ENCODE results near the gene TJP2. TPM values are rescaled to one million over a fixed set of nuclear protein-coding genes. Genes with fewer than 3 reads are reported as not detected.

Gene TJP2
- polyA plus RNA-seq, 1 donor from 2014 or later: 3.1 TPM

- TF ChIP-seq SMC3 (conservative IDR thresholded peaks at IDR 0.05; ENCODE audit: poor library complexity) (no peak), REST (IDR thresholded peaks at IDR 0.05; ENCODE audit: borderline replicate concordance) (no peak), POLR2AphosphoS5 (IDR thresholded peaks at IDR 0.05) (no peak), MXI1 (conservative IDR thresholded peaks at IDR 0.05; ENCODE audit: poor library complexity, severe bottlenecking) (no peak), CTCF (IDR thresholded peaks at IDR 0.05; ENCODE audit: poor library complexity, severe bottlenecking) (no peak), EZH2 (IDR thresholded peaks at IDR 0.05; ENCODE audit: borderline replicate concordance, insufficient read depth, low read length, poor library complexity, severe bottlenecking) (no peak), RAD21 (conservative IDR thresholded peaks at IDR 0.05) (no peak)
- H4K20me1 ChIP-seq (ENCODE audit: insufficient read depth): no peaks in the 10 kb centered on the region
- H3F3A ChIP-seq (ENCODE audit: insufficient read depth, low read length, poor library complexity, severe bottlenecking): no peaks in the 10 kb centered on the region
- no peaks in the 10 kb centered on the region for H3K27me3 ChIP-seq (ENCODE audit: insufficient read depth, low read depth, low read length)
- no peaks in the 10 kb centered on the region for H3K9me3 ChIP-seq (ENCODE audit: low read length)
- no peaks in the 10 kb centered on the region for H3K79me2 ChIP-seq (replicated peaks; ENCODE audit: insufficient read depth, low read length)
- H3K27ac ChIP-seq (ENCODE audit: low read length): no peak overlapping the region
- no peaks in the 10 kb centered on the region for H3K9me2 ChIP-seq (ENCODE audit: insufficient read depth, low read length)
- H3K9ac ChIP-seq (ENCODE audit: low read length): no peak overlapping the region
- H3K4me3 ChIP-seq (ENCODE audit: low read length): no peak overlapping the region
- H2AFZ ChIP-seq (ENCODE audit: low read depth, low read length): no peak overlapping the region
- no peak overlapping the region for H3K4me2 ChIP-seq (ENCODE audit: low read length)
- H3K36me3 ChIP-seq (ENCODE audit: insufficient read depth, low read length): no peaks in the 10 kb centered on the region
Measured at GRCh38 chr9:69232135-69232534, 58.1 kb downstream of the TJP2 start.

- Histone ChIP-seq H4K20me1 (ENCODE audit: insufficient read depth) (no peaks in the 10 kb centered on the region), H3K27me3 (ENCODE audit: insufficient read depth, low read depth, low read length) (no peaks in the 10 kb centered on the region), H3K9me2 (ENCODE audit: insufficient read depth, low read length) (no peaks in the 10 kb centered on the region), H3K4me2 (ENCODE audit: low read length) (no peak overlapping the region), H3K36me3 (ENCODE audit: insufficient read depth, low read length) (no peaks in the 10 kb centered on the region), H3K79me2 (replicated peaks; ENCODE audit: insufficient read depth, low read length) (no peaks in the 10 kb centered on the region), H3K27ac (ENCODE audit: low read length) (no peak overlapping the region), H3K9me3 (ENCODE audit: low read length) (no peaks in the 10 kb centered on the region), H3K9ac (ENCODE audit: low read length) (no peak overlapping the region), H3K4me3 (ENCODE audit: low read length) (no peak overlapping the region), H3F3A (ENCODE audit: insufficient read depth, low read length, poor library complexity, severe bottlenecking) (no peaks in the 10 kb centered on the region), H2AFZ (ENCODE audit: low read depth, low read length) (no peak overlapping the region)
- no peak for TF ChIP-seq TAF1 (IDR thresholded peaks at IDR 0.05; ENCODE audit: low read depth)
- no peak for TF ChIP-seq REST (IDR thresholded peaks at IDR 0.05; ENCODE audit: borderline replicate concordance)
- no peak for TF ChIP-seq RAD21 (conservative IDR thresholded peaks at IDR 0.05)
- TF ChIP-seq POLR2AphosphoS5 (IDR thresholded peaks at IDR 0.05): no peak
- TF ChIP-seq EP300 (conservative IDR thresholded peaks at IDR 0.05; ENCODE audit: poor library complexity, severe bottlenecking): no peak
- no peak for TF ChIP-seq SMC3 (conservative IDR thresholded peaks at IDR 0.05; ENCODE audit: poor library complexity)
- no peak for TF ChIP-seq MXI1 (conservative IDR thresholded peaks at IDR 0.05; ENCODE audit: poor library complexity, severe bottlenecking)
- no peak for TF ChIP-seq CTCF (IDR thresholded peaks at IDR 0.05; ENCODE audit: poor library complexity, severe bottlenecking)
- no peak for TF ChIP-seq EZH2 (IDR thresholded peaks at IDR 0.05; ENCODE audit: borderline replicate concordance, insufficient read depth, low read length, poor library complexity, severe bottlenecking)
Measured at GRCh38 chr9:69234683-69235082, 60.6 kb downstream of the TJP2 start.

Measured in neural cell (in vitro differentiated cells).